Neural cell (in vitro differentiated cells): ENCODE results near the gene APRT. TPM values are rescaled to one million over a fixed set of nuclear protein-coding genes. Genes with fewer than 3 reads are reported as not detected.
"Not testable (repeated sequence)": the region's sequence is repeated elsewhere in the genome, so short reads cannot be mapped to it uniquely, and the experiment has no call there.

Experiments
- H2AFZ ChIP-seq: fragments of 200-600, 300-800 bp; sonication (generic), shearing (Covaris generic); 2 replicates; pipeline ENCODE4 v1.6.0; 2014; ENCODE audit warnings: low read depth, mild to moderate bottlenecking, antibody characterized with exemption, low read length, moderate library complexity
- H3F3A ChIP-seq: fragments of 200-600 bp; shearing (Covaris generic); 2 replicates; pipeline ENCODE4 v1.6.1; 2016; ENCODE audit warnings: mild to moderate bottlenecking, moderate library complexity, mixed read lengths, antibody characterized with exemption, low read length; ENCODE audit not compliant: insufficient read depth, poor library complexity, severe bottlenecking
- H3K27ac ChIP-seq: fragments of 200-600, 300-800 bp; sonication (generic), shearing (Covaris generic); 2 replicates; pipeline ENCODE4 v1.5.1; 2014; ENCODE audit warnings: mild to moderate bottlenecking, low read length, moderate library complexity
- H3K27me3 ChIP-seq: fragments of 300-800, 200-600 bp; sonication (generic), shearing (Covaris generic); 2 replicates; pipeline ENCODE4 v1.6.0; 2014; ENCODE audit warnings: mild to moderate bottlenecking, low read depth, low read length, moderate library complexity; ENCODE audit not compliant: insufficient read depth
- H3K36me3 ChIP-seq: fragments of 300-800, 200-600 bp; sonication (generic), shearing (Covaris generic); 2 replicates; pipeline ENCODE4 v1.5.1; 2014; ENCODE audit warnings: mild to moderate bottlenecking, antibody characterized with exemption, low read length, moderate library complexity; ENCODE audit not compliant: insufficient read depth
- H3K4me2 ChIP-seq: fragments of 300-800, 200-600 bp; sonication (generic), shearing (Covaris generic); 2 replicates; pipeline ENCODE4 v1.6.0; 2014; ENCODE audit warnings: mild to moderate bottlenecking, low read length
- H3K4me3 ChIP-seq: fragments of 300-800, 200-600 bp; sonication (generic), shearing (Covaris generic); 2 replicates; pipeline ENCODE4 v1.5.1; 2014; ENCODE audit warnings: mild to moderate bottlenecking, low read length, moderate library complexity
- H3K79me2 ChIP-seq: fragments of 200-600 bp; shearing (Covaris generic); replicated peaks from 2 replicates; pipeline ENCODE4 v1.6.0; 2014; ENCODE audit warnings: mild to moderate bottlenecking, low read length, moderate library complexity; ENCODE audit not compliant: insufficient read depth
- H3K9ac ChIP-seq: fragments of 300-800, 200-600 bp; sonication (generic), shearing (Covaris generic); 2 replicates; pipeline ENCODE4 v1.6.1; 2016; ENCODE audit warnings: mild to moderate bottlenecking, low read length, mixed read lengths
- H3K9me2 ChIP-seq: fragments of 200-600 bp; shearing (Covaris generic); 2 replicates; pipeline ENCODE4 v1.6.1; 2016; ENCODE audit warnings: mild to moderate bottlenecking, low read length, mixed read lengths; ENCODE audit not compliant: insufficient read depth
- H3K9me3 ChIP-seq: fragments of 200-600, 300-800 bp; sonication (generic), shearing (Covaris generic); 2 replicates; pipeline ENCODE4 v1.6.1; 2016; ENCODE audit warnings: mild to moderate bottlenecking, mixed run types, low read length, moderate library complexity, mixed read lengths
- H4K20me1 ChIP-seq: fragments of 200-600 bp; shearing (Covaris generic); 2 replicates; pipeline ENCODE4 v1.6.1; 2016; ENCODE audit warnings: mild to moderate bottlenecking, mixed run types; ENCODE audit not compliant: insufficient read depth
- EP300 ChIP-seq: fragments of 450-650 bp; conservative IDR thresholded peaks from 2 replicates; pipeline ENCODE4 v1.6.1; 2014; ENCODE audit warnings: antibody characterized with exemption, mild to moderate bottlenecking, moderate library complexity; ENCODE audit not compliant: poor library complexity, severe bottlenecking
- EZH2 ChIP-seq: fragments of 200-600, 300-800 bp; shearing (Covaris generic), sonication (generic); IDR thresholded peaks from 2 replicates; pipeline ENCODE4 v1.6.1; 2014; ENCODE audit warnings: antibody characterized with exemption, low read length, borderline replicate concordance, mild to moderate bottlenecking; ENCODE audit not compliant: insufficient read depth, poor library complexity, severe bottlenecking
- MXI1 ChIP-seq: fragments of 450-650 bp; conservative IDR thresholded peaks from 2 replicates; pipeline ENCODE4 v1.6.1; 2014; ENCODE audit warnings: antibody characterized with exemption, mild to moderate bottlenecking; ENCODE audit not compliant: poor library complexity, severe bottlenecking
- POLR2AphosphoS5 ChIP-seq: IDR thresholded peaks from 2 replicates; pipeline ENCODE4 v1.6.1; 2012
- RAD21 ChIP-seq: fragments of 450-650 bp; conservative IDR thresholded peaks from 2 replicates; pipeline ENCODE4 v1.6.1; 2014; ENCODE audit warnings: antibody characterized with exemption, mild to moderate bottlenecking, moderate library complexity
- REST ChIP-seq: IDR thresholded peaks from 2 replicates; pipeline ENCODE4 v1.6.1; 2012; ENCODE audit warnings: borderline replicate concordance
- SMC3 ChIP-seq: fragments of 450-650 bp; conservative IDR thresholded peaks from 2 replicates; pipeline ENCODE4 v1.6.1; 2014; ENCODE audit warnings: antibody characterized with exemption, mild to moderate bottlenecking, moderate library complexity; ENCODE audit not compliant: poor library complexity
- TAF1 ChIP-seq: IDR thresholded peaks from 2 replicates; pipeline ENCODE4 v1.6.1; 2012; ENCODE audit warnings: low read depth
- polyA plus RNA-seq: library from polyadenylated mRNA; depleted of rRNA; stranded (reverse); fragments of >200 nt; gene quantifications from 2 replicates; pipeline ENCODE4 v1.2.3, GENCODE V29; 2014

The APRT gene
- polyA plus RNA-seq, 1 donor from 2014 or later: 52.0 TPM

- no peaks in the 10 kb centered on the region for H3K9me3 ChIP-seq
- H4K20me1 ChIP-seq: no peaks in the 10 kb centered on the region
- no peaks in the 10 kb centered on the region for H3K36me3 ChIP-seq
- H3K9ac ChIP-seq: no peak overlapping the region
- no peak overlapping the region for H3K4me2 ChIP-seq
- H3F3A ChIP-seq: no peaks in the 10 kb centered on the region
- H3K79me2 ChIP-seq: no peaks in the 10 kb centered on the region
- TF ChIP-seq TAF1: no peak
- TF ChIP-seq MXI1: no peak
- TF ChIP-seq REST: no peak
- no peak for TF ChIP-seq EP300
- TF ChIP-seq EZH2: no peak
- TF ChIP-seq POLR2AphosphoS5: no peak
- H2AFZ ChIP-seq: no peak overlapping the region
- H3K4me3 ChIP-seq: no peak overlapping the region
- no peaks in the 10 kb centered on the region for H3K9me2 ChIP-seq
- H3K27me3 ChIP-seq: peaks cover 10% of the 10 kb centered on the region
- H3K27ac ChIP-seq: no peak overlapping the region
These were observed 22.1 kb downstream of the APRT start for GRCh38 chr16:88789594-88789993.

GRCh38 chr16:88788749-88789148, 23.0 kb downstream of the APRT start:
- not testable (repeated sequence) for H3K4me2 ChIP-seq, H3K9me3 ChIP-seq, H3K79me2 ChIP-seq, H4K20me1 ChIP-seq, H2AFZ ChIP-seq, H3K9me2 ChIP-seq, H3K27ac ChIP-seq, H3F3A ChIP-seq, H3K36me3 ChIP-seq, H3K4me3 ChIP-seq, H3K9ac ChIP-seq
- peaks cover 19% of the 10 kb centered on the region for H3K27me3 ChIP-seq

- Histone ChIP-seq H3K9me2 (no peaks in the 10 kb centered on the region), H3K79me2 (no peaks in the 10 kb centered on the region), H3F3A (no peaks in the 10 kb centered on the region), H2AFZ (no peak overlapping the region), H3K27ac (no peak overlapping the region), H4K20me1 (no peaks in the 10 kb centered on the region), H3K27me3 (peaks cover 29% of the 10 kb centered on the region), H3K9ac (no peak overlapping the region), H3K9me3 (no peaks in the 10 kb centered on the region), H3K4me2 (no peak overlapping the region), H3K36me3 (no peaks in the 10 kb centered on the region), H3K4me3 (no peak overlapping the region)
- TF ChIP-seq MXI1 (no peak), EZH2 (no peak), REST (no peak), RAD21 (no peak), SMC3 (no peak)
These were observed 24.0 kb downstream of the APRT start for GRCh38 chr16:88787579-88788314.
